ENCODE data around the gene EFCAB12.

- TF ChIP-seq CTCF (IDR thresholded peaks at IDR 0.05; ENCODE audit: insufficient read depth, low read length) (no peak), GABPA (IDR thresholded peaks at IDR 0.05; ENCODE audit: low read depth) (no peak)
Observed at GRCh38 chr3:129421236-129421883, 7.1 kb downstream of the EFCAB12 start.
